GM12873 (cell line): ENCODE data around the gene PPIF.

Experiments
- TF ChIP-seq, protein P1 (sequence below): IDR thresholded peaks from 2 replicates; pipeline ENCODE4 v1.5.1; 2012; ENCODE audit warnings: low read depth, mild to moderate bottlenecking, moderate library complexity, low read length, control low read depth; ENCODE audit not compliant: insufficient read depth; ENCODE audit errors: missing control alignments

PPIF gene

DNA sequence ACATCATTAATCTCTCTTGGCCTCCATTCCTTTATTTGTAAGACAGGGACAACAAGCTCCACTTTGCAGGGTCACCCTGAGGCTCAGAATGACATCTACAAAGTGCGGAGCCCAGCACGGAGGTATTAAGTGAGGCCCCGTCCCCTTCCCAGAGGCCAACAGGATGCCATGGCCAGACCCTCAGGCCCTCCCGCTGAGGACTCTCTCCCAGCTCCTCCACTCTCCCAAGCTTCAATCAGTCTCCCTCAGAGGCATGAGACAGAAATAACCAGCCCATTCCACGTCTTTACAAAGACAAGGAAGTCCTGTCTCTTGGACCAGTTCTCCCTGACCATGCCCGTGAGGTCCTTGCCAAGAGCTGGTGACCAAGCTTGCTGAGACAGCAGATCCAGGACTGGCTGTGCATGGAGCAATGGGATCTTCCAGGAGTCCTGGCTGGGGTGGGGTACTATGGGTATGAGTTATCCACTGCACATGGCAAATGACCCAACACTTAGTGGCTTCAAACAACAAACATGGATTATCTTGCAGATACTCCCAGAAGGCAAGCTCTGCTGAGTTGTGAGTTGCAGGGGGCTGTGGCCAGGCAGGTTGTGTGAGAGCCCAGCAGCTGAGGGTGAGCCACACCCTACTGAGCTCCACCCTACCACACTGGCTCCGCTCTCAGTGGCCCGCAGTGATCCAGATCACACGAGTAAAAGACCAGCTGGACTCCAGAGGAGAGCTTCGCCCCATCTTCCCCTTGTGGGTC is 4.3 kb upstream of the PPIF start:
- TF ChIP-seq, protein P1, sequence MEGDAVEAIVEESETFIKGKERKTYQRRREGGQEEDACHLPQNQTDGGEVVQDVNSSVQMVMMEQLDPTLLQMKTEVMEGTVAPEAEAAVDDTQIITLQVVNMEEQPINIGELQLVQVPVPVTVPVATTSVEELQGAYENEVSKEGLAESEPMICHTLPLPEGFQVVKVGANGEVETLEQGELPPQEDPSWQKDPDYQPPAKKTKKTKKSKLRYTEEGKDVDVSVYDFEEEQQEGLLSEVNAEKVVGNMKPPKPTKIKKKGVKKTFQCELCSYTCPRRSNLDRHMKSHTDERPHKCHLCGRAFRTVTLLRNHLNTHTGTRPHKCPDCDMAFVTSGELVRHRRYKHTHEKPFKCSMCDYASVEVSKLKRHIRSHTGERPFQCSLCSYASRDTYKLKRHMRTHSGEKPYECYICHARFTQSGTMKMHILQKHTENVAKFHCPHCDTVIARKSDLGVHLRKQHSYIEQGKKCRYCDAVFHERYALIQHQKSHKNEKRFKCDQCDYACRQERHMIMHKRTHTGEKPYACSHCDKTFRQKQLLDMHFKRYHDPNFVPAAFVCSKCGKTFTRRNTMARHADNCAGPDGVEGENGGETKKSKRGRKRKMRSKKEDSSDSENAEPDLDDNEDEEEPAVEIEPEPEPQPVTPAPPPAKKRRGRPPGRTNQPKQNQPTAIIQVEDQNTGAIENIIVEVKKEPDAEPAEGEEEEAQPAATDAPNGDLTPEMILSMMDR = no peak

DNA sequence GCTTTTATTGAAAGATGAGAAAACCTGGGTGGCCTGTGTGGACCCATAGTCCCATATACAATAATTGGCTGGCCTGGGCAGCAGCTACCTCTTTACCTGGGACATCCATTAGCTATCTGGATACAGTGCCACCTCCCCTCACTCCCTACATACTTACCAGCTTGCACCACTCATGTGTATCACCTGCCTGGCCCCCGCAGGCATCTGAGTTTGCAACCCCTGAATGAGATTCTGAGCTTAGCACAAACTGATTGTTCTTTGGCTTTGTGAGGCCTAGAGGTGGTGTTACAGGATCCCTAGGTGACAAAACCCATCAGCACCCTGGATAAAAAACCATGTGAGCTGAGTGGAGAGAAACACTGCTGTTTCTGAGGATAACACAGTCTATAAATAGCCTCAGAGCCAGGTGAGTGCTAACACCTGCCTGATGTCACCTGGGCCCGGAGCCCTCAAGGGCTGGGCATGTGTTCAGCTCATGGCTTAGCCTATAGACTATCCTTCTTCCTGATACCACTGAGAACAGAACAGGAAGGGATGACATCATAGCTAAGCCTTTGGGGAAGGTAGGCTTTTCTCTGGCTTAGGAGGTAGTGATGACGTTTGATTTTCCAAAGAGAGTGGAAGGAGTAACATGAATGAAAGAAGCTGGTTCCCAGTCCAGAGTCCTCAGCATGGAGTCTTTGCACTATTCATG is 2.6 kb upstream of the PPIF start:
- TF ChIP-seq, protein P1 = no peak

DNA sequence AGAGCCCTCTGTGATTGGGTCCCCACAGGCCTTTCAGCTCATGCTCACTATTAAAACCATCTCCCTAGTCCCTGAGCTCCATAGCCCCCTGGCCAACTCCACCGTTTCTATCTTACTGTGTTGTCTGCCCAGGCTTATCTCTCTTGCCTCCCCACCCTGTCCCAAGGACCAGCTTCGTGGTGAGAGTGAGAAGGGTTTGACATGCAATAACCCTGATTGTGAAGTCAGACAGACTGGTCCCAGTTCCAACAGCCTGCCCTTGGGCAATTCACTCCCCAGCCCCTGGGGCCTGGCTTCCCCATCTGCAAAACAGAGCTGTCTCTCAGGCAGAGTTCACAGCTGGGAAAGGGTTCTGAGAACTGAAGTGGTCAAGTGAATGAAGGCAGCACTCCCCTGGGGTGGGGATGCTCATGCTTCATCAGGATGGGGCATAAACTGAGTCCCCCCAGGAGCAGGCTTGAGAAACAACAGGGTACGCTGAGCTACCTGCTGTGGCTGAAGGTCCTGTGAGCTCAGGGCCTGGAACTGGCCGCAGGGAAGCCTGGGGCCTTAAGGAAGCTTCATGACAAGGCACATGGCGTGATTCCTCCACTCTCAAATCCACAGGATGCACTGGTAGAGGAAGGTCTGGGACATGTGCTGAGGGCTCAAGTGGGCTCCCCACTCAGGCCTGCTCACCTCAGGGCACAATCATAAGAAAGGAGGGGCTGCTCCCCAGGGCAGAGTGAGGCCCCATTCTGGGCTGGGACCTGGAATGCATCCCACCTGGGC is 1.8 kb upstream of the PPIF start:
- TF ChIP-seq, protein P1 = no peak

DNA sequence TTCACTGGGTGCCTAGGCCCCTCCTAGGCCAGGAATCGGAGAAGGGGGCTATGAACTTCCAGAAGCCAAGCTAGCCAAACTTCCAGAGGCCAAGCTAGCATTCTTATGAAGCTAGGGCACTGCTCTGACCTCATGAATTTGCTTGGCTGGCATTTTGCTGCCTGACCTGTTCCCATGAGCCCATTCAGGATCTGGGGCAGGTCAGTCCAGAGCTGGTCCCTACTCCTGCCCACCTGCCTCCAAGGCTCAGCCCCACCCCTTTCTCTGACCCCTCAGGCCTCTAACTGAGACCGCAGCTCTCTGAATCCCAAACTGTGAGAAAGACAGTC is 1.3 kb upstream of the PPIF start:
- TF ChIP-seq, protein P1 = no peak

DNA sequence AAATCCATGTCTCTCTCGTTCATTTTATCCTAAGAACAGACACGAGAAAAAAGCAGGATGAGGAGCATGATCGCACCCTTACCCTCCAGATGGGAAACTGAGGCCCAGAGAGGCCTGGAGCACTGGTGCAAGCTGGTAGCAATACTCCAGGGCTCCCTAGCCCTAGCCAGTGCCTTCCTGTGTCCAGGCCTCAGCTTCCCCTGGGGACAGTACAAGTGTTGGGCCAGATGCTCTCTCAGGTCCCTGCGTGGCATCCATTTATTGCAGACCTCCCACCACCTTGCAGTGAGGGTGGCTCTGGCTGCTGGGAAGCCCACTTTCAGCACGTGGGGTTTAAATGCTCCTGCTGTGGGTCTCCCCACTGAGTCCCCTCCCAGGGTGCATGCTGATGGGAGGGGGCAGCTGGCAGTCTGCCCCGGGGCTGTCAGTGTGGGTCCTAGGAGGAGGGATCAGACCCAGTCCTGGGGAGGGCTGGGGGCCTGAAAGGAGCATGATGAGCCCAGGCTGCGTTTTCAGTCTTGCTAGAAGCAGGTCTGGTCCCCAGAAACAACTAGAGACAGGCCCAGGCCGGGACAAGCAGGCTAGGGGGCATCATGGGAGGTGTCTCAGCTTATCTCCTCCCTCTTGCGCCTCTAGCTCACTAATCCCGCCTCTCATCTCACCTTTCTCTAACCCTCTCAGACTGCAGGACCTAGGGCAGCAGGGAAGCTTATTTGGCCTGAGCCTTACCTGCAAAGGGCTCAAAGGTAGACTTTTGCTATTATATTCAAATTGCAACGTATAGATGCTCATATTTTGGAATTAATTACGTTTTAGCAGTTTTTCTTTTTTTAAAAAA is 662 bp upstream of the PPIF start:
- TF ChIP-seq, protein P1 = no peak

DNA sequence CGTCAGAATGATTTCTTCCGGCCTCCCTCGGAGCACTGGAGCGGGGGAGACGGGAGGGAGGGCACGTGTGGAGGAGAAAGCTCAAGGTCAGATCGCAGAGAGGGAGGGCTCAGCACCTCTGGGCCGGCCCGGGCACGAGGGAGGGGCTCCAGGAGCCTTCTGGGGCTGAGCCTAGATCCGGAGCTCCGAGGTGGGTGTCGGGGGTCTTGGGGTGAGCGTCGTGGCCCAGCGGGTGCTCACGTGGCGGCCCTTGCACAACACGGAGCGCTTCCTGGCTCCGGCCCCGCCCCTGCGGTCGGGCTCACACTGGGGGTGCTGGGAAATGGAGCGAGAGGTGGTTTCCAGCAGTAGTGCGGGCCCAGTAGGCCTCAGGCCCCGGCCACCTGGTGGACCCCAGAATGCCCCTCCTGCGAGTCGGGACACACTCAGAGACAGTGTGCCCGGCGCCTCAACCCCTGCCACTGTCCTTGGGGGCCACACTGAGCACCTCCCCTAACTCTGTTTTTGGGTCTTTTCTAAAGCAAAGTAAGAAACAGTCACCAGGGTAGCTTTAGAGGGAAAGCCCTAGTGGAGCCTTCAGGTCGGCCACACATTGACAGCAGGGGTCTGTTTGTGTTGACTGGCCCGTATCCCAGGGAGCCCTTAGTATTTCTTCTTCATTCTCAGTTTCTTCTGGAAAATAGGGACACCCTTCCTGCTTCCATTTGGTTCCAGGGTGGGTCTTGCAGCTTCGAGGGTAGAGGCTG is 798 bp downstream of the PPIF start:
- TF ChIP-seq, protein P1 = no peak
